Measurements from ENCODE around the gene SHMT2. TPM values are rescaled to one million over a fixed set of nuclear protein-coding genes. Genes with fewer than 3 reads are reported as not detected.

The SHMT2 gene
- total and polyA plus RNA-seq, 9 of the 15 experiments (the other 6 are each of a cell fraction or from before 2014, with no cell fraction given) = 46.1 to 319 (median 115) TPM

GRCh38 chr12:57229634-57230380, at the start of gene SHMT2 (continued):
- TF ChIP-seq MYBL2 (IDR thresholded peaks at IDR 0.05; ENCODE audit: low read depth) (no peak), MYBL2 (CRISPR knock-in tag; IDR thresholded peaks at IDR 0.05; ENCODE audit: borderline replicate concordance) (no peak), ZC3H4 (CRISPR knock-in tag; IDR thresholded peaks at IDR 0.05; ENCODE audit: borderline replicate concordance) (no peak), PCBP2 (IDR thresholded peaks at IDR 0.05; ENCODE audit: low read depth, low read length, poor library complexity, severe bottlenecking) (no peak), ATF7 (IDR thresholded peaks at IDR 0.05) (peak; percentile 85), TFAP4 (CRISPR knock-in tag; IDR thresholded peaks at IDR 0.05; ENCODE audit: borderline replicate concordance) (no peak; the same call in none of the 2 replicates), ZNF436 (CRISPR knock-in tag; IDR thresholded peaks at IDR 0.05) (no peak), FOXJ3 (CRISPR knock-in tag; IDR thresholded peaks at IDR 0.05) (no peak), RHOXF2B (CRISPR knock-in tag; conservative IDR thresholded peaks at IDR 0.05) (no peak), ETS1 (conservative IDR thresholded peaks at IDR 0.05; ENCODE audit: control insufficient read depth, low read depth, low read length) (peak; percentile 35; the same call in 1 of the 2 replicates), NR3C1 (CRISPR knock-in tag; IDR thresholded peaks at IDR 0.05) (no peak), CTCFL (IDR thresholded peaks at IDR 0.05; ENCODE audit: borderline replicate concordance, insufficient read depth, low read depth, low read length, poor library complexity, severe bottlenecking) (no peak), RFX1 (IDR thresholded peaks at IDR 0.05) (no peak), CREB1 (IDR thresholded peaks at IDR 0.05) (peak; percentile 14; the same call in 1 of the 2 replicates), CREB1 (CRISPR knock-in tag; IDR thresholded peaks at IDR 0.05) (no peak), THRB (CRISPR knock-in tag; conservative IDR thresholded peaks at IDR 0.05) (no peak), KDM2B (CRISPR knock-in tag; IDR thresholded peaks at IDR 0.05) (no peak), GABPB1 (CRISPR knock-in tag; IDR thresholded peaks at IDR 0.05) (peak; percentile 49), ZNF561 (CRISPR knock-in tag; conservative IDR thresholded peaks at IDR 0.05) (no peak), TAF7 (tag; IDR thresholded peaks at IDR 0.05) (0 out of 2 replicates have a peak, but pooled peaks have one; percentile 5), HNRNPUL1 (IDR thresholded peaks at IDR 0.05; ENCODE audit: low read length) (no peak), ETS2 (tag; IDR thresholded peaks at IDR 0.05; ENCODE audit: borderline replicate concordance, poor library complexity, severe bottlenecking) (no peak)

Data from K562 (cell line).